K562 (cell line): ENCODE measurements around the gene YOD1. TPM values are rescaled to one million over a fixed set of nuclear protein-coding genes. Genes with fewer than 3 reads are reported as not detected.

Experiments
- ATAC-seq: fragments of 200-7000 bp; cut with Tn5 transposase; 3 replicates; pipeline ENCODE4 v1.9.1; 2020; ENCODE audit warnings: moderate library complexity
- BruUV-seq: library from RNA; stranded (reverse); fragments of 400-500 nt; replicated peaks from 2 replicates; lab custom pipeline; 2021; lab: Mats Ljungman, UMichigan
- CTCF ChIA-PET: fragments of 300-600 bp; formaldehyde crosslinking; extraction: SDS; loops from one replicate; lab custom pipeline; 2021; ENCODE audit warnings: low intra/inter-chr PET ratio; lab: Yijun Ruan, JAX
- POLR2A ChIA-PET: fragments of 300-600, 350-650 bp; sonication (Branson Sonifier 250); formaldehyde crosslinking; extraction: SDS; loops from one replicate; lab custom pipeline; 2021; ENCODE audit warnings: antibody characterized with exemption, inconsistent platforms; lab: Yijun Ruan, JAX
- DNase-seq, 4 experiments: peaks; one replicate each; pipeline versions ENCODE4 v3.0.0 to v3.0.0-alpha.2; 2011 to 2018; ENCODE audit warnings: low spot score in 3 of 4, mixed read lengths in 3 of 4; ENCODE audit errors: extremely low read depth in 1 of 4
- FAIRE-seq: peaks from 2 replicates; lab custom pipeline; 2011; peaks lifted over from hg19 to GRCh38; lab: Jason Lieb, UNC
- H2AFZ ChIP-seq: 2 replicates; pipeline ENCODE4 v1.6.0; 2011; ENCODE audit warnings: low read depth, low read length, control low read depth, inconsistent platforms
- H3K27ac ChIP-seq: fragments of 200-600 bp; 3 replicates; pipeline ENCODE4 v1.8.0; 2011; ENCODE audit warnings: low read depth, mild to moderate bottlenecking, control low read depth, inconsistent platforms, low read length, moderate library complexity, mixed read lengths; ENCODE audit errors: extremely low read depth
- H3K27me3 ChIP-seq, 2 experiments: fragments of 300-600 bp in 1 of 2; 2 replicates in 1 of 2; 3 replicates in 1 of 2; pipeline versions ENCODE4 v1.6.0 to v1.8.0; 2011; ENCODE audit warnings: inconsistent platforms in 2 of 2, low read length in 2 of 2, mild to moderate bottlenecking in 1 of 2, mixed read lengths in 1 of 2, moderate library complexity in 1 of 2; ENCODE audit not compliant: control insufficient read depth in 2 of 2, insufficient read depth in 2 of 2
- H3K36me3 ChIP-seq: fragments of 300-600 bp; 3 replicates; pipeline ENCODE4 v1.8.0; 2011; ENCODE audit warnings: mild to moderate bottlenecking, low read length, inconsistent platforms; ENCODE audit not compliant: control insufficient read depth, insufficient read depth
- H3K4me1 ChIP-seq, 2 experiments: fragments of 200-600 bp in 1 of 2; replicated peaks in 1 of 2; 2 replicates in 1 of 2; 3 replicates in 1 of 2; pipeline versions ENCODE4 v1.5.1 to v1.8.0; 2011; ENCODE audit warnings: inconsistent platforms in 2 of 2, low read length in 2 of 2, mild to moderate bottlenecking in 1 of 2, mixed read lengths in 1 of 2, moderate library complexity in 1 of 2; ENCODE audit not compliant: control insufficient read depth in 2 of 2, insufficient read depth in 2 of 2
- H3K4me2 ChIP-seq: 2 replicates; pipeline ENCODE4 v1.6.1; 2011; ENCODE audit warnings: low read length, control low read depth, inconsistent platforms, mixed read lengths; ENCODE audit not compliant: insufficient read depth
- H3K4me3 ChIP-seq: fragments of 200-600 bp; sonication (generic), shearing (Covaris generic); 2 replicates; pipeline ENCODE4 v1.5.1; 2016; ENCODE audit warnings: control low read depth, inconsistent platforms
- H3K79me2 ChIP-seq: fragments of 200-600 bp; 3 replicates; pipeline ENCODE4 v1.8.0; 2011; ENCODE audit warnings: low read length, inconsistent platforms; ENCODE audit not compliant: control insufficient read depth, insufficient read depth
- H3K9ac ChIP-seq, 2 experiments: 2 replicates each; pipeline versions ENCODE4 v1.6.0 to v1.6.1; 2011; ENCODE audit warnings: low read depth in 2 of 2, low read length in 2 of 2, control low read depth in 1 of 2, inconsistent platforms in 1 of 2, mild to moderate bottlenecking in 1 of 2, mixed read lengths in 1 of 2; ENCODE audit not compliant: insufficient read depth in 1 of 2
- H3K9me1 ChIP-seq: one replicate; pipeline ENCODE4 v1.6.0; 2011; ENCODE audit warnings: inconsistent platforms, mild to moderate bottlenecking, low read length, moderate library complexity; ENCODE audit not compliant: control insufficient read depth, insufficient read depth
- H3K9me3 ChIP-seq: replicated peaks from 2 replicates; pipeline ENCODE4 v1.5.1; 2011; ENCODE audit warnings: low read depth, low read length, inconsistent platforms; ENCODE audit not compliant: control insufficient read depth, insufficient read depth
- H4K20me1 ChIP-seq: replicated peaks from 2 replicates; pipeline ENCODE4 v1.6.1; 2011; ENCODE audit warnings: low read length, inconsistent platforms, mixed read lengths; ENCODE audit not compliant: control insufficient read depth, insufficient read depth
- CBX1 ChIP-seq: sonication (generic); IDR thresholded peaks from 2 replicates; pipeline ENCODE4 v1.6.1; 2016; ENCODE audit warnings: antibody characterized with exemption, low read depth, mild to moderate bottlenecking
- DIDO1 ChIP-seq: fragments of 450-650 bp; IDR thresholded peaks from 2 replicates; pipeline ENCODE4 v1.6.1; 2016; ENCODE audit warnings: low read depth, missing biosample characterization, missing genetic modification characterization
- ETV1 ChIP-seq: fragments of 450-650 bp; conservative IDR thresholded peaks from 2 replicates; pipeline ENCODE4 v1.6.1; 2016; ENCODE audit warnings: missing genetic modification characterization, control low read depth, low read depth, missing compliant biosample characterization
- FIP1L1 ChIP-seq: fragments of 200-400 bp; formaldehyde crosslinking; IDR thresholded peaks from 2 replicates; pipeline ENCODE4 v1.6.1; 2018; ENCODE audit warnings: mild to moderate bottlenecking, low read depth, low read length; ENCODE audit not compliant: poor library complexity, severe bottlenecking
- MXI1 ChIP-seq: IDR thresholded peaks from 2 replicates; pipeline ENCODE4 v1.6.1; 2011; ENCODE audit warnings: low read depth, mild to moderate bottlenecking, improper control_type of control experiment, low read length
- SMAD2 ChIP-seq: fragments of 150-350 bp; IDR thresholded peaks from 2 replicates; pipeline ENCODE4 v1.6.1; 2014; ENCODE audit warnings: low read depth, mild to moderate bottlenecking, low read length
- ZBTB11 ChIP-seq, 3 experiments: fragments of 200-800 bp in 1 of 3; fragments of 250-450 bp in 1 of 3; fragments of 450-650 bp in 1 of 3; sonication (Bioruptor Pico) in 1 of 3; sonication (Bioruptor generic) in 1 of 3; formaldehyde crosslinking in 1 of 3; IDR thresholded peaks; 2 replicates each; pipeline versions ENCODE4 v1.6.1 to v1.8.0; 2016 to 2022; ENCODE audit warnings: mild to moderate bottlenecking in 2 of 3, missing genetic modification characterization in 2 of 3, missing compliant biosample characterization in 1 of 3, moderate library complexity in 1 of 3
- ZNF655 ChIP-seq: fragments of 250-450 bp; sonication (Bioruptor Pico); IDR thresholded peaks from 2 replicates; pipeline ENCODE4 v1.5.0; 2021
- WGBS: fragments of 100-300 bp; shearing (Covaris generic); methylation state at CpG from one replicate; pipeline ENCODE4 v1.1.6; 2016; ENCODE audit warnings: low coverage, mixed read lengths; ENCODE audit not compliant: insufficient coverage; ENCODE audit errors: missing lambda C conversion rate; 5-methylcytosine and 5-hydroxymethylcytosine counted together
- in situ Hi-C: fragments of 300-500 bp; cut with MboI; formaldehyde crosslinking; loops from 4 replicates; pipeline ENCODE4 v1.15.0; 2018; ENCODE audit warnings: inconsistent platforms, mixed read lengths
- intact Hi-C: fragments of 100-400 bp; cut with micrococcal nuclease; formaldehyde crosslinking; loops from 2 replicates; pipeline ENCODE4 v1.14.2; 2022
- polyA plus RNA-seq, 8 experiments: library from polyadenylated mRNA; depleted of rRNA in 4 of 8; stranded (reverse) in 5 of 8; unstranded in 3 of 8; fragments of >200 nt; fragmentation: Nextera tagmentation in 2 of 8; fragmentation: Illumina TruSeq in 1 of 8; extraction: Ambion mirVana in 2 of 8; extraction: Trizol in 1 of 8; gene quantifications; 2 replicates each; pipeline versions ENCODE4 v1.2.1 to v1.2.3, GENCODE V29; 2011 to 2014; ENCODE audit warnings: inconsistent platforms in 1 of 8, missing spikeins in 1 of 8
- total RNA-seq, 7 experiments: library from RNA; depleted of rRNA in 6 of 7; stranded (reverse); fragments of >200 nt in 6 of 7; fragmentation: Illumina TruSeq in 2 of 7; extraction: Trizol in 2 of 7; gene quantifications; 2 replicates each; pipeline versions ENCODE4 v1.2.1 to v1.2.3, GENCODE V29; 2011 to 2021; ENCODE audit warnings: low replicate concordance in 1 of 7
- TF ChIP-seq, protein P1 (sequence below): fragments of 250-450 bp; sonication (Bioruptor Pico); IDR thresholded peaks from 2 replicates; pipeline ENCODE4 v1.9.0; 2021; ENCODE audit warnings: mild to moderate bottlenecking, inconsistent platforms
- TF ChIP-seq, protein P2 (sequence below): fragments of 450-650 bp; IDR thresholded peaks from 2 replicates; pipeline ENCODE4 v1.6.1; 2017; ENCODE audit warnings: antibody characterized with exemption, mild to moderate bottlenecking

Gene YOD1
- total and polyA plus RNA-seq, 9 of the 15 experiments (the other 6 are each of a cell fraction or from before 2014, with no cell fraction given), result 18.2 to 78.1 (median 46.9) TPM

DNA sequence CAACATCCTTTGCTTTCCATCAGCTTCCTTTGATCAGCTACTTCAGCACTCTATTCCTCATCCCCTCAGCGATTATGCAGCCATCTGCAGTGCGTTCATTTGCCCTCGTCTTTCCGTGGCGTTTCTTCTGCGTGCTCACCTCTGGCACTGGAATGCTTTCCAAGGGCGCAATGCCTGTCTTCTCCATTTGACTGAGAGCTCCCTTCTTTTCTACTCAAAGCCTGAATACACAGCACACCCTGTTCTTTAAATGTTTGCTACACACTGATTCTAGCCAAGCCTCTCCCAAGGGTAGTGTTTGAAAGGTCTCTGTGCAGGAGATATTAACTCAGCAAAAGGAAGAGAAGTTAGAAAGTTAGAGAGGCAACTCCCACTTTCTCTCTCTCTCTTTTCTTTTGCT lies 41.1 kb downstream of the YOD1 start:
- no peak overlapping the region for H3K27ac ChIP-seq
- no peaks in the 10 kb centered on the region for H3K36me3 ChIP-seq
- FAIRE-seq, result no peak
- peaks cover 3% of the 10 kb centered on the region; the same call in 1 of the 2 replicates for H3K9me3 ChIP-seq
- no peaks in the 10 kb centered on the region for H3K79me2 ChIP-seq
- H3K4me1 ChIP-seq, result peaks cover 3 to 34% of the 10 kb centered on the region in 2 experiments; a peak in 4 of 5 replicates
- no peaks in the 10 kb centered on the region for H3K9me1 ChIP-seq
- BruUV-seq, result no TSS peak
- no peak overlapping the region for H3K4me3 ChIP-seq
- intact Hi-C loops, result no loop called here
- ChIA-PET POLR2A (interaction anchor here (0.6 to 6.5 kb wide), 3 partner anchors 11 to 875 kb away, joined by 3 to 38 read pairs (median 4); partner anchors contain the start of gene PFKFB2), CTCF (interaction anchor here (0.6 kb wide), 1 partner anchor 16 kb away, joined by 4 read pairs; no protein-coding TSS in a partner anchor)
- WGBS, result 80% methylated on average over 7 of the region's 7 CpGs
- no peaks in the 10 kb centered on the region for H4K20me1 ChIP-seq
- no peaks in the 10 kb centered on the region for H3K27me3 ChIP-seq
- ATAC-seq, result no peak
- in situ Hi-C loops, result no loop called here
- no peak overlapping the region for H3K9ac ChIP-seq
- H2AFZ ChIP-seq, result peak overlapping the region; percentile 84
- no peak overlapping the region for H3K4me2 ChIP-seq
- no peak for DNase-seq
- TF ChIP-seq ETV1 (tag), result no peak
- TF ChIP-seq FIP1L1, result no peak
- TF ChIP-seq, protein P1, sequence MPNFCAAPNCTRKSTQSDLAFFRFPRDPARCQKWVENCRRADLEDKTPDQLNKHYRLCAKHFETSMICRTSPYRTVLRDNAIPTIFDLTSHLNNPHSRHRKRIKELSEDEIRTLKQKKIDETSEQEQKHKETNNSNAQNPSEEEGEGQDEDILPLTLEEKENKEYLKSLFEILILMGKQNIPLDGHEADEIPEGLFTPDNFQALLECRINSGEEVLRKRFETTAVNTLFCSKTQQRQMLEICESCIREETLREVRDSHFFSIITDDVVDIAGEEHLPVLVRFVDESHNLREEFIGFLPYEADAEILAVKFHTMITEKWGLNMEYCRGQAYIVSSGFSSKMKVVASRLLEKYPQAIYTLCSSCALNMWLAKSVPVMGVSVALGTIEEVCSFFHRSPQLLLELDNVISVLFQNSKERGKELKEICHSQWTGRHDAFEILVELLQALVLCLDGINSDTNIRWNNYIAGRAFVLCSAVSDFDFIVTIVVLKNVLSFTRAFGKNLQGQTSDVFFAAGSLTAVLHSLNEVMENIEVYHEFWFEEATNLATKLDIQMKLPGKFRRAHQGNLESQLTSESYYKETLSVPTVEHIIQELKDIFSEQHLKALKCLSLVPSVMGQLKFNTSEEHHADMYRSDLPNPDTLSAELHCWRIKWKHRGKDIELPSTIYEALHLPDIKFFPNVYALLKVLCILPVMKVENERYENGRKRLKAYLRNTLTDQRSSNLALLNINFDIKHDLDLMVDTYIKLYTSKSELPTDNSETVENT, result no peak
- no peak for TF ChIP-seq ZNF655
- TF ChIP-seq DIDO1, result no peak
- no peak for TF ChIP-seq ZBTB11 (CRISPR knock-in tag; IDR thresholded peaks at IDR 0.05)
- no peak for TF ChIP-seq SMAD2
- TF ChIP-seq MXI1, result no peak
- TF ChIP-seq, protein P2, sequence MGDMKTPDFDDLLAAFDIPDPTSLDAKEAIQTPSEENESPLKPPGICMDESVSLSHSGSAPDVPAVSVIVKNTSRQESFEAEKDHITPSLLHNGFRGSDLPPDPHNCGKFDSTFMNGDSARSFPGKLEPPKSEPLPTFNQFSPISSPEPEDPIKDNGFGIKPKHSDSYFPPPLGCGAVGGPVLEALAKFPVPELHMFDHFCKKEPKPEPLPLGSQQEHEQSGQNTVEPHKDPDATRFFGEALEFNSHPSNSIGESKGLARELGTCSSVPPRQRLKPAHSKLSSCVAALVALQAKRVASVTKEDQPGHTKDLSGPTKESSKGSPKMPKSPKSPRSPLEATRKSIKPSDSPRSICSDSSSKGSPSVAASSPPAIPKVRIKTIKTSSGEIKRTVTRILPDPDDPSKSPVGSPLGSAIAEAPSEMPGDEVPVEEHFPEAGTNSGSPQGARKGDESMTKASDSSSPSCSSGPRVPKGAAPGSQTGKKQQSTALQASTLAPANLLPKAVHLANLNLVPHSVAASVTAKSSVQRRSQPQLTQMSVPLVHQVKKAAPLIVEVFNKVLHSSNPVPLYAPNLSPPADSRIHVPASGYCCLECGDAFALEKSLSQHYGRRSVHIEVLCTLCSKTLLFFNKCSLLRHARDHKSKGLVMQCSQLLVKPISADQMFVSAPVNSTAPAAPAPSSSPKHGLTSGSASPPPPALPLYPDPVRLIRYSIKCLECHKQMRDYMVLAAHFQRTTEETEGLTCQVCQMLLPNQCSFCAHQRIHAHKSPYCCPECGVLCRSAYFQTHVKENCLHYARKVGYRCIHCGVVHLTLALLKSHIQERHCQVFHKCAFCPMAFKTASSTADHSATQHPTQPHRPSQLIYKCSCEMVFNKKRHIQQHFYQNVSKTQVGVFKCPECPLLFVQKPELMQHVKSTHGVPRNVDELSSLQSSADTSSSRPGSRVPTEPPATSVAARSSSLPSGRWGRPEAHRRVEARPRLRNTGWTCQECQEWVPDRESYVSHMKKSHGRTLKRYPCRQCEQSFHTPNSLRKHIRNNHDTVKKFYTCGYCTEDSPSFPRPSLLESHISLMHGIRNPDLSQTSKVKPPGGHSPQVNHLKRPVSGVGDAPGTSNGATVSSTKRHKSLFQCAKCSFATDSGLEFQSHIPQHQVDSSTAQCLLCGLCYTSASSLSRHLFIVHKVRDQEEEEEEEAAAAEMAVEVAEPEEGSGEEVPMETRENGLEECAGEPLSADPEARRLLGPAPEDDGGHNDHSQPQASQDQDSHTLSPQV, result no peak
- TF ChIP-seq CBX1, result no peak
